Stimulated activated CD4-positive, alpha-beta T cell treated with anti-CD3 and anti-CD28 coated beads, Interleukin-4, amount 100 ng/mL, for 1 hour (primary cell): ENCODE results near the gene OPCML.

ENCODE experiments used
- DNase-seq: peaks from one replicate; pipeline ENCODE4 v3.0.0-alpha.2; 2020

OPCML gene

GRCh38 chr11:133350045-133350444, 182.3 kb downstream of the OPCML start:
- no peak for DNase-seq

DNA sequence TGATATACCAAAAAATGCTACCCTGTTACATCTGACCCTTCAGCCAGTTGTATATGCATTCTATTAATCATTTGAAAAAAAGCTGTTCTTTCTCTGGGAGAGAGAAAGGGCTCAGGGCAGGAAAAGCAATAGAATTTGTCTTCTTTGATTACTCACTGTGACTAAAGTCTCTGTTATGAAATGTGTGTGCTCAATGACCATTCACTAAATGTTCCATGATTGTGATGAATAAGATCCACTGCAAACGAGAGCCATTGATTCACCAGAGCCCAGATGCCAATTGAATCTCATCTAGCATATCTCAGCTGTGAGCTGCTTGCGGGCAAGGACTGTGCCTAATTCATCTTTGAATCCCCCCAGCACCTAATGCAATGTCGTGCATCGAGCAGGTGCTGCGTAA, 184.3 kb downstream of the OPCML start:
- DNase-seq, result no peak

GRCh38 chr11:133346137-133346536, 186.2 kb downstream of the OPCML start:
- DNase-seq, result no peak

GRCh38 chr11:133343951-133344350, 188.3 kb downstream of the OPCML start:
- no peak for DNase-seq

- no peak for DNase-seq
These were observed 192.7 kb downstream of the OPCML start for GRCh38 chr11:133339495-133340140.

DNA sequence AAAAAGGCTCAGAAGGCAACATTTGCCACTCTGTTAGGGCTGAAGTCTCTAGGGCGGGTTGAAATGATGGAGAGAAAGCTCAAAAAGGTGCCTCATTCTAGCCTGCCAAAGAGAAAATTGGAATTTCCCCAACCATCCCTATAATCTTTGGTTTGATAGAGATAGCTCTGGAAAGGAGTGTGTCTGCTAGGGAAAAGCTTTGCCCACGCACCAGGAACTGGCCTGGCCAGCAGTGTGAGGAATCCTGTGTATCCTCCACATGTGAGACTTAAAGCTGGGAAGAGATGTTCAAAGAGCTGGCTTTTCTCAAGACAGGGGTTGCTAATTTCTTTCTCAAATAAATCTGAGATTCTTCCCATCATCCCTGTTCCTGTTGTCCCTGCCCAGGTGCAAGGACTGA, 193.7 kb downstream of the OPCML start:
- no peak for DNase-seq

DNA sequence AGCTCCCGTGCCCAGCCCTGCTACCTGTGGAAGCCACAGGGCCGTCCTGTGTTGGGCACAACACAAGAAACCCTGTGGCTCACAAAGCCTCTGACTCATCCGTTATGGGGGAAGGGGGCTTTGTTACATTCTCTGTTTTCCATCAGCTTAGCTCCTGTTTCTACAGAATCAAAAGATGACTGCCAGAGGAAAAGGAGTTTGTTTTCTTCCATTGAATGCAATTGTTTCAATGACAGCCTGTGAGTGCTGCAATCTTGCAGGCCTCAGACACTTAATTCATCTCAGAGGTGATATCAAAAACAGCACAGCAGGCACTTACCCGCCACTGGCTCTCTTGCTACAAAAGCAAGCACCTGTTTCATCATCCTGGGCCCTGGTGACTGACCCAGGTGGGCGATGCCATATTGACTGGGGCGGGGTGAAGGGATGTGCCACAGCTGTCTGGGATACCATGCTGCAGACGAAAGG, 194.3 kb downstream of the OPCML start:
- DNase-seq, result no peak

- DNase-seq, result no peak
These were observed 195.1 kb downstream of the OPCML start for GRCh38 chr11:133337193-133337592.

- DNase-seq, result no peak
These were observed 201.3 kb downstream of the OPCML start for GRCh38 chr11:133331031-133331430.

- no peak for DNase-seq
These were observed 205.5 kb downstream of the OPCML start for GRCh38 chr11:133326849-133327248.

DNA sequence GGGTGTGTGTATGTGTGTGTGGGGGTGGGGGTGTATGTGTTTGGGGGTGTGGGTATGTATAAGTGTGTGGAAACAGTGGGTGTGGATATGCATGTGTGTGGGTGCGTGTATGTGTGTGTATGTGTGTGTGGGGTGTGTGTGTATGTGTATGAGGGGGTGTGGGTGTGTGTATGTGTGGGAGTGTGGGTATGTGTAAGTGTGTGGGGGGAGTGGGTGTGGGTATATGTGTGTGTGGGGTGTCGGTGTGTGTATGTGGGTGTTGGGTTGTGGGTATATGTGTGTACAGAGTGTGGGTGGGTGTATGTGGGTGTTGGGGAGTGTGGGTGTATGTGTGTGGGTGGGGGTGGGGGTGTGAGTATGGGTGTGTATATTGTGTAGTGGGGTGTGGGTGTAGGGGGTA, 206.0 kb downstream of the OPCML start:
- no peak for DNase-seq

DNA sequence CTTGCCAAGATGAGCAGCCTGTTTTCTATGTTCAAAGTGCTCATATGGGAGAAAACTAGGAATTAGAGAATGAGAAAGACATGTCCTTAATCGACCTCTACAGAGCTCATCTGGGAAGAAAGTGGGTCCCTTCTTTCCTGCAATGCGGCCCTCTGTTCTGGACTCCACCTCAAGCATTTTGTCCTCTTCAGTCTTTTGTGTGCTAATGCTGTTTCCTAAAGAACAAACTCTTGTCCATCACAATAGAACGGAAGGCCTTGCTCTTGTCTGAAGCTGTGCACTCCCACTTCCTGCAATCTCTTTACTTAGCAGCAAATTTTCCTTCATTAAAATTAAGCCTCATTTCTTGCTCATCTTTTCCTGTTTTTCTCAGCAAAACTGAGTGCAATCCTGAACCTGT, 206.6 kb downstream of the OPCML start:
- no peak for DNase-seq

- DNase-seq, result no peak
These were observed 208.9 kb downstream of the OPCML start for GRCh38 chr11:133323354-133323753.

GRCh38 chr11:133318221-133318620, 214.1 kb downstream of the OPCML start:
- DNase-seq, result no peak

- no peak for DNase-seq
These were observed 221.1 kb downstream of the OPCML start for GRCh38 chr11:133311230-133311629.

DNA sequence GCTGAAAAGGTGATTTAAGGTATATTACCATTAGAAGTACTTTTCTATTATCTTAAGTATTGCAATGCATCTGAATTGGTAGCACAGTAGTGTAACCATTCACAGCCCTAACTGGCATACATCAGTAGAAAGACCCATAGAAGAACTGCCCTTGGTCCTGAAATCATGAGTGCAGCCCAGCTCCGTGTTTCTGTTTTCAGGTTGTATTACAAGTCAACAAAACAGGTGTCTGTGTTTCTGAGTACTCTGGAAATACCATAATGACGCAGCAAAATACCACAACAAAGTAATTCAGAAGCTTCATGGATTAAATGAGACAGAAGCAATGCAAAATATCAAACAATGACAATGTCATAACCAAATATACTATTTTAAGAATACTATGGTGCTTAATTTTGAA, 226.3 kb downstream of the OPCML start:
- no peak for DNase-seq

- no peak for DNase-seq
These were observed 226.9 kb downstream of the OPCML start for GRCh38 chr11:133305208-133305956.

DNA sequence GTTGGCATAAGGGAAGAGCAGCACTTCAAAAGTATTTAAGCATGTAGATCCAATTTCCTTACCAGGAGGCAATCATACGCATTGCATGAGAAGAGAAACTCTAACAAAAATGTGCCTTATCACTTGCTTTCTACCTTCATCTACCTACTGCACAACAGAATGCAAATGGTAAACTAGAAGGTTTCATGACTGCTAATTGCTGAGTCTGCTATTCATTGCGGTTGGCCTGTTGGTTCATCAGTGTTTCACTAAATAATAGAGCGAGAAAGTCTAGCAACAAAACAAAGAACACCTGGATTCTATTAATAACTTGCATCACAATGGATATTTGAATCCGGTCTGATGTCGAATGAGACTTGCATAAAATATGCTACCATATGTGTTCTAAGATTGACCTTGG, 229.0 kb downstream of the OPCML start:
- no peak for DNase-seq

DNA sequence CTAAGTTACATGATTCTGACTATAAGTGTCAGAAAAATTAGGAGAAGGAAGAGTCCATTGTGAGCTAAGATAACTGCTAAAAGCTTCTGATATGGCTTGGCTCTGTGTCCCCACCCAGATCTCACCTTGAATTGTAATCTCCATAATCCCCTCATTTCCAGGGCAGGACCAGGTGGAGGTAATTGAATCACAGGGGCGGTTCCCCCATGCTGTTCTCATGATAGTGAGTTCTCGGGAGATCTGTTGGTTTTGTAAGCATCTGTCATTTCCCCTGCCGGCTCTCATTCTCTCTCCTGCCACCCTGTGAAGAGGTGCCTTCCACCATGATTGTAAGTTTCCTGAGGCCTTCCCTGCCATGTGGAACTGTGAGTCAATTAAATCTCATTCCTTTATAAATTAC, 230.2 kb downstream of the OPCML start:
- no peak for DNase-seq

GRCh38 chr11:133300666-133301065, 231.6 kb downstream of the OPCML start:
- no peak for DNase-seq

DNA sequence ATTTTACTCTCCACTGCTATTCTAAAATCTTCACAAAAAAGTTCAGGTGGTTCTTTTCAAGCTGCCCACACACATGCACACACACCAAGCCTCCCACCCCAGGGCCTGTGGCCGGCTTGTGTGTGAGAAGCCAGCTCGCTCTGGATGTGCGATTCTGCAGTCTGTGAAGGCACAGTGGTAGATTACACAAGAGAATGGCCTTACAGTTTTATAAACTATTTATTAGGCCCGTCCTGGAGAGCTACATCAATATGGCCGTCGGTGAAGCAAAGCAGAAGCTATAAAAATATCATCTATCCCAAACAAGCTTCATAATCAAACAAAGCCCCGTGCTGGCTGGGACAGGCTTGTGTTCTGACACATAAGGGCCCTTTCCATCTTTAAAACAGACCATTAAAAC, 240.5 kb downstream of the OPCML start:
- no peak for DNase-seq

GRCh38 chr11:133285359-133285758, 246.9 kb downstream of the OPCML start:
- DNase-seq, result no peak

GRCh38 chr11:133284156-133284555, 248.1 kb downstream of the OPCML start:
- DNase-seq, result no peak

- DNase-seq, result no peak
These were observed 254.4 kb downstream of the OPCML start for GRCh38 chr11:133277886-133278285.
